ENCODE results near the gene JMJD8.

Gene JMJD8

GRCh38 chr16:677316-678190 lies 6.6 kb downstream of the JMJD8 start:
- DNase-seq (ENCODE audit: low spot score): no peak

GRCh38 chr16:676913-677312 lies 7.2 kb downstream of the JMJD8 start:
- DNase-seq (ENCODE audit: low spot score): no peak

GRCh38 chr16:676565-676902 lies 7.6 kb downstream of the JMJD8 start:
- no peak for DNase-seq (ENCODE audit: low spot score)

- DNase-seq (ENCODE audit: low spot score): peak; percentile 59
Observed at GRCh38 chr16:675884-676564, 8.1 kb downstream of the JMJD8 start.

GRCh38 chr16:674968-675883 lies 8.9 kb downstream of the JMJD8 start, which contains the start of gene RHBDL1:
RHBDL1 (plus strand) TSS chr16:675671; CDS start chr16:675791, 120 bp downstream.
- DNase-seq (ENCODE audit: low spot score): peak; percentile 48

- DNase-seq (ENCODE audit: low spot score): no peak
Observed at GRCh38 chr16:674214-674881, 9.8 kb downstream of the JMJD8 start.

- DNase-seq (ENCODE audit: low spot score): no peak
Observed at GRCh38 chr16:673399-673991, 10.6 kb downstream of the JMJD8 start.

- no peak for DNase-seq (ENCODE audit: low spot score)
Observed at GRCh38 chr16:672851-673250, 11.3 kb downstream of the JMJD8 start.

- DNase-seq (ENCODE audit: low spot score): no peak
Observed at GRCh38 chr16:672371-672770, 11.8 kb downstream of the JMJD8 start.

- no peak for DNase-seq (ENCODE audit: low spot score)
Observed at GRCh38 chr16:671353-672131, 12.6 kb downstream of the JMJD8 start.

GRCh38 chr16:670485-671352 lies 13.4 kb downstream of the JMJD8 start:
- no peak for DNase-seq (ENCODE audit: low spot score)

- no peak for DNase-seq (ENCODE audit: low spot score)
Observed at GRCh38 chr16:669666-670065, 14.5 kb downstream of the JMJD8 start.

- DNase-seq (ENCODE audit: low spot score): no peak
Observed at GRCh38 chr16:668519-669171, 15.5 kb downstream of the JMJD8 start.

- DNase-seq (ENCODE audit: low spot score): peak; percentile 83
Observed at GRCh38 chr16:667780-668518, 16.2 kb downstream of the JMJD8 start, which contains the start of gene RHOT2. RHOT2 (plus strand) TSS chr16:668132; CDS start chr16:668200, 68 bp downstream.

- DNase-seq (ENCODE audit: low spot score): no peak
Observed at GRCh38 chr16:667113-667779, 16.9 kb downstream of the JMJD8 start.

GRCh38 chr16:666572-666971 lies 17.6 kb downstream of the JMJD8 start:
- DNase-seq (ENCODE audit: low spot score): no peak

GRCh38 chr16:662597-662996 lies 21.5 kb downstream of the JMJD8 start:
- DNase-seq (ENCODE audit: low spot score): no peak

GRCh38 chr16:662095-662494 lies 22.0 kb downstream of the JMJD8 start:
- DNase-seq (ENCODE audit: low spot score): no peak

Data from HuH-7.5 (cell line).